IMR-90 (cell line): Measurements from ENCODE around the gene FER.
"Not testable (repeated sequence)": the region's sequence is repeated elsewhere in the genome, so short reads cannot be mapped to it uniquely, and the experiment has no call there.

ENCODE experiments used
- CEBPB ChIP-seq: IDR thresholded peaks from 2 replicates; pipeline ENCODE4 v1.6.1; 2012; ENCODE audit warnings: low read depth, low read length, improper control_type of control experiment
- CHD1 ChIP-seq: IDR thresholded peaks from 2 replicates; pipeline ENCODE4 v1.6.1; 2012; ENCODE audit warnings: low read depth, low read length, improper control_type of control experiment
- CTCF ChIP-seq: conservative IDR thresholded peaks from 2 replicates; pipeline ENCODE4 v1.5.1; 2012; ENCODE audit warnings: mild to moderate bottlenecking, low read depth, low read length, improper control_type of control experiment
- ELK1 ChIP-seq: fragments of 150-350 bp; IDR thresholded peaks from 2 replicates; pipeline ENCODE4 v1.6.1; 2016; ENCODE audit warnings: low read depth, mild to moderate bottlenecking, low read length, moderate library complexity, borderline replicate concordance
- FOS ChIP-seq: fragments of 150-350 bp; IDR thresholded peaks from 2 replicates; pipeline ENCODE4 v1.6.1; 2016; ENCODE audit warnings: low read depth, low read length
- MAZ ChIP-seq: IDR thresholded peaks from 2 replicates; pipeline ENCODE4 v1.6.1; 2012; ENCODE audit warnings: low read depth, mild to moderate bottlenecking, low read length, improper control_type of control experiment, moderate library complexity, borderline replicate concordance
- MXI1 ChIP-seq: IDR thresholded peaks from 2 replicates; pipeline ENCODE4 v1.6.1; 2012; ENCODE audit warnings: low read depth, mild to moderate bottlenecking, low read length, moderate library complexity, borderline replicate concordance
- POLR2A ChIP-seq: IDR thresholded peaks from 2 replicates; pipeline ENCODE4 v1.6.1; 2012; ENCODE audit warnings: mild to moderate bottlenecking, low read depth, low read length
- RAD21 ChIP-seq: IDR thresholded peaks from 2 replicates; pipeline ENCODE4 v1.6.1; 2012; ENCODE audit warnings: low read length, improper control_type of control experiment
- USF2 ChIP-seq: fragments of 150-350 bp; IDR thresholded peaks from 2 replicates; pipeline ENCODE4 v1.6.1; 2017; ENCODE audit warnings: mild to moderate bottlenecking, antibody characterized with exemption, low read length, low read depth

- not testable (repeated sequence) for TF ChIP-seq CEBPB, CHD1, USF2, POLR2A, CTCF, FOS, MXI1, ELK1, RAD21, MAZ
Measured at GRCh38 chr5:108700388-108700787, 47.3 kb upstream of the FER start.
